GM18505 (cell line): Measurements from ENCODE around the gene EBP.

Source experiments
- ATAC-seq: cut with Tn5 transposase; IDR thresholded peaks from one replicate; pipeline ENCODE4 v1.9.1; 2021; ENCODE audit not compliant: unreplicated experiment
- POLR2A ChIP-seq: IDR thresholded peaks from 4 replicates; pipeline ENCODE4 v1.6.1; 2011; ENCODE audit warnings: borderline replicate concordance; ENCODE audit not compliant: insufficient read depth, insufficient read length; ENCODE audit errors: extremely low read depth

Gene EBP

GRCh38 chrX:48521353-48522243 is at the start of gene EBP:
Gene EBP (plus strand): TSS chrX:48521808. CDS start chrX:48523772, 1,964 bp downstream.
- peak; percentile 92 for ATAC-seq

GRCh38 chrX:48472225-48472624 is 49.4 kb upstream of the EBP start:
- no peak for ATAC-seq

More at GRCh38 chrX:48521353-48522243, at the start of gene EBP:
- TF ChIP-seq POLR2A: peak; percentile 75

DNA sequence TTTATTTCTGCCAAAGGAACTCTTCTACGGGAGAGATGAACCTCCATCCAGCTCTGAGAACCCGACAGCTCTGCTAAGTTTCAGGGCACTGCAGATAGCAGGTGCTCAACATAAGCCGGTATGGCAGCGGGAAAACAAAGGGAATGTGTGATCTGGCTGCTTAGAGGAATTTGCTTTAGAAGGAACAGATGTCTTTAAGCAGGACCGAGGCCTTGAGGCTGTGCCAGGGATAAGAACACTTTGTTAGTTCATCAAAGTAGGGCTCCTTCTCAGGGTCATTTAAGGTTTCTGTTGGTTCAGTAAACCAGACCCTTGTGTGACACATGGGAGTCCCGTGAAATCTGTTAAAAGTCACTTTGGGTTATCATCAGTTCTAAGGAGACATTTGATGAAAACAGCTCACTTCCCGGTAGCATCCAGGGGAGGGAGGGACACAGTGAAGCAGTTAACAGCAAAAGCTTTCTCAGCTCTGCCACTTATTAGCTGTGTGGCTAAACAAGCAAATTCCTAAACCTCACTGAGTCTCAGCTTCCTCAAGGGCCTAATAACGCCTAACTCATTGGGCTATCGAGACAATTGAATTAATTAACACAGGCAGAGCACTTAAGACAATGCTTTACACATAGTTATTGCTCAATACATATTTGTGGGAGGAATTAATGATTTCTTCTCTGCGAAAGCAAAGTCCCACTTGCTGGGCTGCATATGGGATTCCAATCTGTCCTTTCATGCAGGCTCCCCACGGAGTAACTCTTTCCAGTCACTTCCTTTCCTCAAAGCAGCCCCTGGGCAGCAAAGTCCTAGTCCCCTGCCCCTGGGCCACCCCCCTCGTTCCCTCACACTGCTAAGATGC is 48.5 kb upstream of the EBP start:
- ATAC-seq: no peak
- TF ChIP-seq POLR2A: no peak

More at GRCh38 chrX:48472225-48472624, 49.4 kb upstream of the EBP start:
- no peak for TF ChIP-seq POLR2A

DNA sequence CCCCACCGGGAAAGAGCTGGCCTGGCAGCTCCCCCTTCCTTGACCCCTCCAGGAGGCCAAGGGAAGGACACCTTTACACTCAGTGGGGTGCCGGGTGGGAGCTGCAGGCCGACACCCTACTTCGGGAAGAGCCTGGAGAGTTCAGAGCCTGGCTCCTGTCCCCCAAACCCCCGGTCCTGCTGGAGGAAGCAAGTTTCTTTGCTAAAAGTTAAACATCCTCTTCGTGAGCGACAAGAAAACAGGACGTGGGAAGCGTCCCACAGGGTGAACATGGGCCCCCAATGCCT is 48.0 kb upstream of the EBP start:
- no peak for ATAC-seq
- no peak for TF ChIP-seq POLR2A

GRCh38 chrX:48474127-48474526 is 47.5 kb upstream of the EBP start:
- ATAC-seq: no peak
- TF ChIP-seq POLR2A: no peak

GRCh38 chrX:48474581-48474980 is 47.0 kb upstream of the EBP start:
- no peak for ATAC-seq
- no peak for TF ChIP-seq POLR2A

DNA sequence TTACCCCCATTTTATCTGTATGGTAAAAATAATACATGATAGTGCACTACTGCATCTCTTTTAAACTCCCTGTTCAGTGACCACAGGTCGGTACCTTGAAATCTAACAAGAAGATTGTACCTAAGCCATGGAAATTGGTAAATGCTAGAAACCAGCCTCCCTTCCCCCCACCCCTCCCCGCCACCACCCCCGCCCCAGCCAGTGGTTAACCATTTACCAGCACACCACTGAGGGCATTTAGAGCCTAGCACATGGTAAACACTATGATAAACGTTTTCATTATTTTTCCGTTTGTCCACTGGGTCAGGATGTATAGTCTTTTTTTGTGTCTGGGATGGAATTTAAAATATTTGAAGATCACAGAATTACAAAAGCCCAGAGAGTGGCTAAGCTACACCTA is 46.3 kb upstream of the EBP start:
- no peak for ATAC-seq
- no peak for TF ChIP-seq POLR2A

- ATAC-seq: peak; percentile 88
- peak; percentile 49 for TF ChIP-seq POLR2A
Measured at GRCh38 chrX:48475774-48476577, 45.6 kb upstream of the EBP start, which contains the start of gene FTSJ1. Gene FTSJ1 (plus strand): TSS chrX:48476199. CDS start chrX:48478048, 1,849 bp downstream.

- TF ChIP-seq POLR2A: no peak
- no peak for ATAC-seq
Measured at GRCh38 chrX:48476919-48477318, 44.7 kb upstream of the EBP start.

DNA sequence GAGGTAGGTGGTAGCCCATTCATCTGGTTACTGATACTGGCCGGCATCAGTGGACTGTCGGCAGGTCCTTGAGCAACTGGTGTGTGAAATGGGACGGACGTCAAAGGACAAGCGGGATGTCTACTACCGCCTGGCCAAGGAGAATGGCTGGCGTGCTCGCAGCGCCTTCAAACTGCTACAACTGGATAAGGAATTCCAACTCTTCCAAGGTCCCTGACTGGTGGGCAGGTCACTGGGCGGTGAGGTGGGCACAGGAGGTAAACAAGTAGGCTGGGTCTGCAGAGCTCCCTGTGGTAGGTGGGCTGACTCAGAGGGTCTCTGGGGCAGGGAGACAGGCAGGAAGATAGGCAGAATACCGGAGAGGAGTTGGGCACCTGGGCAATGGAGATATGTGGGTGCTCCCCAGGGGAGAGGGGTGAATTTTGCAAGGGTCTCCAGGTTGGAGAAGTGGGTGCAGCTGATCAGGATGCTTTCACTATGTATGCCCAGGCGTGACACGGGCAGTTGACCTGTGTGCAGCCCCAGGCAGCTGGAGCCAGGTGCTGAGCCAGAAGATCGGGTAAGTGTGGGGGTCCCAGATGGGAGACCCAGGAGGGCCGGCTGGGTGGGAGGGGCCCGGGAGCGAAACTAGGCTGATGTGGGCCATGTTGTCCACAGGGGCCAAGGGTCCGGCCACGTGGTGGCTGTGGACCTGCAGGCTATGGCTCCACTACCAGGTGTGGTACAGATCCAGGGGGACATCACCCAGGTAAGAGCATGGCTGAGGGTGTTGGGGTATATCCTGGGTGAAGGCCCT is 43.5 kb upstream of the EBP start:
- TF ChIP-seq POLR2A: no peak
- no peak for ATAC-seq

- ATAC-seq: no peak
- no peak for TF ChIP-seq POLR2A
Measured at GRCh38 chrX:48478806-48479205, 42.8 kb upstream of the EBP start.

DNA sequence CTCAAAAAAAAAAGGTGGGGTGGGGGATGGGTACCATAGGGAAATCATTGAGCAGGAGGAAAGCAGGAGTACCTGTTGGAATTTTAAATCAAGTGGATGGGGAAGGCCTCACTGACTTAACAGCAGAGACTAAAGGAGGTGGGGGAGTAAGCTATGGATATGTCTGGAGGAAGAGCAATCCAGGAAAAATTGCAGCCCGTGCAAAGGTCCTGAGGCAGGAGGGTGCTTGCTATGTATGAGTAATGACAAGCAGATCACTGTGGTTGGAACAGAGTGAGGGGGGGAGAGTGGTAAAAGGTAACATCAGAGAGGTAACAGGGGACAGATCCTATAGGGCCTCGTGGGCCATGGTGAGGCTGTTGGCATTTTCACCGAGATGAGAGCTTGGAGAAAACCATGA is 41.5 kb upstream of the EBP start:
- ATAC-seq: no peak
- no peak for TF ChIP-seq POLR2A
